K562 (cell line): Measurements from ENCODE around the gene DHDH. TPM values are rescaled to one million over a fixed set of nuclear protein-coding genes. Genes with fewer than 3 reads are reported as not detected.

Experiments used
- BCL6 ChIP-seq: fragments of 250-450 bp; sonication (Bioruptor Pico); IDR thresholded peaks from 2 replicates; pipeline ENCODE4 v1.4.0; 2020
- DPF2 ChIP-seq: fragments of 450-650 bp; IDR thresholded peaks from 2 replicates; pipeline ENCODE4 v1.6.1; 2016
- GABPB2 ChIP-seq: fragments of 250-450 bp; sonication (Bioruptor Pico); conservative IDR thresholded peaks from 2 replicates; pipeline ENCODE4 v1.5.1; 2021; ENCODE audit warnings: mild to moderate bottlenecking
- GTF2A2 ChIP-seq: IDR thresholded peaks from 2 replicates; pipeline ENCODE4 v1.6.1; 2016; ENCODE audit warnings: mild to moderate bottlenecking, missing genetic modification characterization, missing compliant biosample characterization
- ILF3 ChIP-seq: fragments of 450-650 bp; IDR thresholded peaks from 2 replicates; pipeline ENCODE4 v1.6.1; 2018; ENCODE audit warnings: antibody characterized with exemption, mild to moderate bottlenecking, moderate library complexity, borderline replicate concordance
- PPARD ChIP-seq: fragments of 250-450 bp; sonication (Bioruptor Pico); IDR thresholded peaks from 2 replicates; pipeline ENCODE4 v1.8.0; 2022; ENCODE audit warnings: inconsistent platforms, mild to moderate bottlenecking, moderate library complexity
- RAD21 ChIP-seq, 2 experiments: fragments of 250-450 bp in 1 of 2; fragments of 450-650 bp in 1 of 2; sonication (Bioruptor Pico) in 1 of 2; formaldehyde crosslinking in 1 of 2; IDR thresholded peaks in 1 of 2; conservative IDR thresholded peaks in 1 of 2; 2 replicates each; pipeline versions ENCODE4 v1.4.0 to v1.8.0; 2020 to 2022; ENCODE audit warnings: mild to moderate bottlenecking in 2 of 2, moderate library complexity in 1 of 2
- RNF2 ChIP-seq: sonication (generic); IDR thresholded peaks from 2 replicates; pipeline ENCODE4 v1.6.1; 2016
- SMARCA4 ChIP-seq: fragments of 450-650 bp; IDR thresholded peaks from 2 replicates; pipeline ENCODE4 v1.6.1; 2016
- SRSF1 ChIP-seq: fragments of 200-400 bp; formaldehyde crosslinking; IDR thresholded peaks from 2 replicates; pipeline ENCODE4 v1.6.1; 2017; ENCODE audit warnings: mild to moderate bottlenecking, low read depth, low read length, moderate library complexity
- SUPT5H ChIP-seq: fragments of 450-650 bp; IDR thresholded peaks from 2 replicates; pipeline ENCODE4 v1.6.1; 2016
- TEAD4 ChIP-seq, 2 experiments: sonication (generic) in 1 of 2; formaldehyde crosslinking in 1 of 2; IDR thresholded peaks; 2 replicates each; pipeline versions ENCODE4 v1.6.1 to v1.8.0; 2012 to 2022; ENCODE audit warnings: borderline replicate concordance in 1 of 2, inconsistent platforms in 1 of 2, low read length in 1 of 2, mild to moderate bottlenecking in 1 of 2, missing genetic modification reagents in 1 of 2
- ZNF134 ChIP-seq: fragments of 250-450 bp; sonication (Bioruptor Pico); conservative IDR thresholded peaks from 2 replicates; pipeline ENCODE4 v1.4.0; 2020
- ZNF197 ChIP-seq: fragments of 200-800 bp; sonication (Bioruptor generic); IDR thresholded peaks from 2 replicates; pipeline ENCODE4 v1.6.1; 2016; ENCODE audit warnings: low read depth, missing genetic modification characterization, missing compliant biosample characterization
- ZNF324 ChIP-seq: fragments of 250-450 bp; sonication (Bioruptor Pico); IDR thresholded peaks from 2 replicates; pipeline ENCODE4 v1.4.0; 2020; ENCODE audit warnings: mild to moderate bottlenecking
- polyA plus RNA-seq, 8 experiments: library from polyadenylated mRNA; depleted of rRNA in 4 of 8; stranded (reverse) in 5 of 8; unstranded in 3 of 8; fragments of >200 nt; fragmentation: Nextera tagmentation in 2 of 8; fragmentation: Illumina TruSeq in 1 of 8; extraction: Ambion mirVana in 2 of 8; extraction: Trizol in 1 of 8; gene quantifications; 2 replicates each; pipeline versions ENCODE4 v1.2.1 to v1.2.3, GENCODE V29; 2011 to 2014; ENCODE audit warnings: inconsistent platforms in 1 of 8, missing spikeins in 1 of 8
- total RNA-seq, 7 experiments: library from RNA; depleted of rRNA in 6 of 7; stranded (reverse); fragments of >200 nt in 6 of 7; fragmentation: Illumina TruSeq in 2 of 7; extraction: Trizol in 2 of 7; gene quantifications; 2 replicates each; pipeline versions ENCODE4 v1.2.1 to v1.2.3, GENCODE V29; 2011 to 2021; ENCODE audit warnings: low replicate concordance in 1 of 7
- TF ChIP-seq, protein P1 (sequence below): fragments of 200-800 bp; sonication (Bioruptor generic); IDR thresholded peaks from 2 replicates; pipeline ENCODE4 v1.6.1; 2016; ENCODE audit warnings: missing genetic modification characterization, missing compliant biosample characterization
- TF ChIP-seq, protein P2 (sequence below), 2 experiments: IDR thresholded peaks in 1 of 2; conservative IDR thresholded peaks in 1 of 2; 2 replicates each; pipeline ENCODE4 v1.6.1; 2016; ENCODE audit warnings: low read depth in 2 of 2, mild to moderate bottlenecking in 1 of 2, missing compliant biosample characterization in 1 of 2, missing genetic modification characterization in 1 of 2, moderate library complexity in 1 of 2
- TF ChIP-seq, protein P3 (sequence below): fragments of 450-650 bp; IDR thresholded peaks from 2 replicates; pipeline ENCODE4 v1.6.1; 2016
- TF ChIP-seq, protein P4 (sequence below): fragments of 450-650 bp; formaldehyde crosslinking; IDR thresholded peaks from 2 replicates; pipeline ENCODE4 v1.4.0; 2020; ENCODE audit warnings: mild to moderate bottlenecking, moderate library complexity

Gene DHDH
- total and polyA plus RNA-seq, 9 of the 15 experiments (the other 6 are each of a cell fraction or from before 2014, with no cell fraction given), result 0.37 to 1.9 (median 0.87) TPM

DNA sequence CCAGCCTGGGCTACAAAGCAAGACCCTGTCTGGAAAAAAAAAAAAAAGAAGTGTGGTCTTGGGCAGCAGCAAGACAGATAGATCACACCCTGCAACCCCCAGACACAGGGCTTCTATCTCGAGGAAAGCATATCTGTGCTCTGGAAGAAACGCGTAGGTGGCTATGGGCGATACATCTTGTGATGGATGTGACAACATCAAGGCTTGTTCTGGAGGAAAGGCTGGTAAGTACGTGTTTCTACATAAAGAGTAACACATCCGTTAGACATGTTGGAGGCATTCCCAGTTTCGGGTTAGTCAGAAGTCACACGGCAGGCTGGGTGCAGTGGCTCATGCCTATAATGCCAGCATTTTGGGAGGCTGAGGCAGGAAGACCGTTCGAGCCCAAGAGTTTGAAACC, 6.6 kb upstream of the DHDH start (continued):
- TF ChIP-seq, protein P1, sequence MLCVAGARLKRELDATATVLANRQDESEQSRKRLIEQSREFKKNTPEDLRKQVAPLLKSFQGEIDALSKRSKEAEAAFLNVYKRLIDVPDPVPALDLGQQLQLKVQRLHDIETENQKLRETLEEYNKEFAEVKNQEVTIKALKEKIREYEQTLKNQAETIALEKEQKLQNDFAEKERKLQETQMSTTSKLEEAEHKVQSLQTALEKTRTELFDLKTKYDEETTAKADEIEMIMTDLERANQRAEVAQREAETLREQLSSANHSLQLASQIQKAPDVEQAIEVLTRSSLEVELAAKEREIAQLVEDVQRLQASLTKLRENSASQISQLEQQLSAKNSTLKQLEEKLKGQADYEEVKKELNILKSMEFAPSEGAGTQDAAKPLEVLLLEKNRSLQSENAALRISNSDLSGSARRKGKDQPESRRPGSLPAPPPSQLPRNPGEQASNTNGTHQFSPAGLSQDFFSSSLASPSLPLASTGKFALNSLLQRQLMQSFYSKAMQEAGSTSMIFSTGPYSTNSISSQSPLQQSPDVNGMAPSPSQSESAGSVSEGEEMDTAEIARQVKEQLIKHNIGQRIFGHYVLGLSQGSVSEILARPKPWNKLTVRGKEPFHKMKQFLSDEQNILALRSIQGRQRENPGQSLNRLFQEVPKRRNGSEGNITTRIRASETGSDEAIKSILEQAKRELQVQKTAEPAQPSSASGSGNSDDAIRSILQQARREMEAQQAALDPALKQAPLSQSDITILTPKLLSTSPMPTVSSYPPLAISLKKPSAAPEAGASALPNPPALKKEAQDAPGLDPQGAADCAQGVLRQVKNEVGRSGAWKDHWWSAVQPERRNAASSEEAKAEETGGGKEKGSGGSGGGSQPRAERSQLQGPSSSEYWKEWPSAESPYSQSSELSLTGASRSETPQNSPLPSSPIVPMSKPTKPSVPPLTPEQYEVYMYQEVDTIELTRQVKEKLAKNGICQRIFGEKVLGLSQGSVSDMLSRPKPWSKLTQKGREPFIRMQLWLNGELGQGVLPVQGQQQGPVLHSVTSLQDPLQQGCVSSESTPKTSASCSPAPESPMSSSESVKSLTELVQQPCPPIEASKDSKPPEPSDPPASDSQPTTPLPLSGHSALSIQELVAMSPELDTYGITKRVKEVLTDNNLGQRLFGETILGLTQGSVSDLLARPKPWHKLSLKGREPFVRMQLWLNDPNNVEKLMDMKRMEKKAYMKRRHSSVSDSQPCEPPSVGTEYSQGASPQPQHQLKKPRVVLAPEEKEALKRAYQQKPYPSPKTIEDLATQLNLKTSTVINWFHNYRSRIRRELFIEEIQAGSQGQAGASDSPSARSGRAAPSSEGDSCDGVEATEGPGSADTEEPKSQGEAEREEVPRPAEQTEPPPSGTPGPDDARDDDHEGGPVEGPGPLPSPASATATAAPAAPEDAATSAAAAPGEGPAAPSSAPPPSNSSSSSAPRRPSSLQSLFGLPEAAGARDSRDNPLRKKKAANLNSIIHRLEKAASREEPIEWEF (CRISPR knock-in tag), result no peak
- TF ChIP-seq SMARCA4 (0 out of 2 replicates have a peak, but pooled peaks have one; percentile 29), ZNF134 (CRISPR knock-in tag) (no peak), SRSF1 (no peak), GABPB2 (CRISPR knock-in tag) (no peak), SUPT5H (0 out of 2 replicates have a peak, but pooled peaks have one; percentile 39), TEAD4 (IDR thresholded peaks at IDR 0.05; ENCODE audit: low read length) (peak; percentile 13; the same call in 1 of the 2 replicates), TEAD4 (CRISPR knock-in tag; IDR thresholded peaks at IDR 0.05; ENCODE audit: borderline replicate concordance) (no peak), RAD21 (CRISPR knock-in tag; conservative IDR thresholded peaks at IDR 0.05 in 1 of 2, IDR thresholded peaks at IDR 0.05 in 1 of 2) (peak in 1 of 2 experiments; percentile 9; a peak in 1 of 4 replicates), GTF2A2 (tag) (no peak), ILF3 (no peak), ZNF324 (CRISPR knock-in tag) (no peak), DPF2 (peak; percentile 68), BCL6 (CRISPR knock-in tag) (no peak), ZNF197 (CRISPR knock-in tag) (no peak), PPARD (no peak), RNF2 (no peak)
- TF ChIP-seq, protein P2, sequence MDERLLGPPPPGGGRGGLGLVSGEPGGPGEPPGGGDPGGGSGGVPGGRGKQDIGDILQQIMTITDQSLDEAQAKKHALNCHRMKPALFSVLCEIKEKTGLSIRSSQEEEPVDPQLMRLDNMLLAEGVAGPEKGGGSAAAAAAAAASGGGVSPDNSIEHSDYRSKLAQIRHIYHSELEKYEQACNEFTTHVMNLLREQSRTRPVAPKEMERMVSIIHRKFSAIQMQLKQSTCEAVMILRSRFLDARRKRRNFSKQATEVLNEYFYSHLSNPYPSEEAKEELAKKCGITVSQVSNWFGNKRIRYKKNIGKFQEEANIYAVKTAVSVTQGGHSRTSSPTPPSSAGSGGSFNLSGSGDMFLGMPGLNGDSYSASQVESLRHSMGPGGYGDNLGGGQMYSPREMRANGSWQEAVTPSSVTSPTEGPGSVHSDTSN (CRISPR knock-in tag; IDR thresholded peaks at IDR 0.05; ENCODE audit: low read depth), result no peak
- TF ChIP-seq, protein P2 (tag; conservative IDR thresholded peaks at IDR 0.05; ENCODE audit: low read depth), result peak; percentile 73
- TF ChIP-seq, protein P3, sequence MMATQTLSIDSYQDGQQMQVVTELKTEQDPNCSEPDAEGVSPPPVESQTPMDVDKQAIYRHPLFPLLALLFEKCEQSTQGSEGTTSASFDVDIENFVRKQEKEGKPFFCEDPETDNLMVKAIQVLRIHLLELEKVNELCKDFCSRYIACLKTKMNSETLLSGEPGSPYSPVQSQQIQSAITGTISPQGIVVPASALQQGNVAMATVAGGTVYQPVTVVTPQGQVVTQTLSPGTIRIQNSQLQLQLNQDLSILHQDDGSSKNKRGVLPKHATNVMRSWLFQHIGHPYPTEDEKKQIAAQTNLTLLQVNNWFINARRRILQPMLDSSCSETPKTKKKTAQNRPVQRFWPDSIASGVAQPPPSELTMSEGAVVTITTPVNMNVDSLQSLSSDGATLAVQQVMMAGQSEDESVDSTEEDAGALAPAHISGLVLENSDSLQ, result peak; percentile 47; the same call in 1 of the 2 replicates
- TF ChIP-seq, protein P4, sequence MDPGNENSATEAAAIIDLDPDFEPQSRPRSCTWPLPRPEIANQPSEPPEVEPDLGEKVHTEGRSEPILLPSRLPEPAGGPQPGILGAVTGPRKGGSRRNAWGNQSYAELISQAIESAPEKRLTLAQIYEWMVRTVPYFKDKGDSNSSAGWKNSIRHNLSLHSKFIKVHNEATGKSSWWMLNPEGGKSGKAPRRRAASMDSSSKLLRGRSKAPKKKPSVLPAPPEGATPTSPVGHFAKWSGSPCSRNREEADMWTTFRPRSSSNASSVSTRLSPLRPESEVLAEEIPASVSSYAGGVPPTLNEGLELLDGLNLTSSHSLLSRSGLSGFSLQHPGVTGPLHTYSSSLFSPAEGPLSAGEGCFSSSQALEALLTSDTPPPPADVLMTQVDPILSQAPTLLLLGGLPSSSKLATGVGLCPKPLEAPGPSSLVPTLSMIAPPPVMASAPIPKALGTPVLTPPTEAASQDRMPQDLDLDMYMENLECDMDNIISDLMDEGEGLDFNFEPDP, result no peak
